ENCODE results near the gene SAMD15.
"Not testable (repeated sequence)": the region's sequence is repeated elsewhere in the genome, so short reads cannot be mapped to it uniquely, and the experiment has no call there.

SAMD15 gene

GRCh38 chr14:77376771-77377501 is at the start of gene SAMD15, which contains the start of gene TMED8:
TSS of gene SAMD15 (plus strand) at chr14:77377379. CDS start at chr14:77377419, 40 bp downstream.
TSS of gene TMED8 (minus strand) at chr14:77377094. CDS start at chr14:77377053, 41 bp downstream.
- peak; percentile 12 for TF ChIP-seq CTCF (IDR thresholded peaks at IDR 0.05; ENCODE audit: low read length, missing control alignments)
- H3K4me3 ChIP-seq (replicated peaks; ENCODE audit: low read depth, low read length): peak within 1 kb of the TSS; percentile 75
- DNase-seq (ENCODE audit: low read depth): peak; percentile 86

- DNase-seq (ENCODE audit: low read depth): no peak
- no peak for TF ChIP-seq CTCF (IDR thresholded peaks at IDR 0.05; ENCODE audit: low read length, missing control alignments)
- no peak overlapping the region for H3K4me3 ChIP-seq (replicated peaks; ENCODE audit: low read depth, low read length)
Measured at GRCh38 chr14:77329872-77330271, 47.3 kb upstream of the SAMD15 start.

GRCh38 chr14:77335576-77335975 is 41.6 kb upstream of the SAMD15 start:
- TF ChIP-seq CTCF (IDR thresholded peaks at IDR 0.05; ENCODE audit: low read length, missing control alignments): no peak
- no peak for DNase-seq (ENCODE audit: low read depth)
- H3K4me3 ChIP-seq (replicated peaks; ENCODE audit: low read depth, low read length): no peak overlapping the region

- not testable (repeated sequence) for H3K4me3 ChIP-seq (replicated peaks; ENCODE audit: low read depth, low read length); DNase-seq (ENCODE audit: low read depth)
Measured at GRCh38 chr14:77337255-77337654, 39.9 kb upstream of the SAMD15 start.

- no peak for DNase-seq (ENCODE audit: low read depth)
- no peak overlapping the region for H3K4me3 ChIP-seq (replicated peaks; ENCODE audit: low read depth, low read length)
- no peak for TF ChIP-seq CTCF (IDR thresholded peaks at IDR 0.05; ENCODE audit: low read length, missing control alignments)
Measured at GRCh38 chr14:77337880-77338279, 39.3 kb upstream of the SAMD15 start.

GRCh38 chr14:77338302-77338701 is 38.9 kb upstream of the SAMD15 start:
- H3K4me3 ChIP-seq (replicated peaks; ENCODE audit: low read depth, low read length): no peak overlapping the region
- no peak for TF ChIP-seq CTCF (IDR thresholded peaks at IDR 0.05; ENCODE audit: low read length, missing control alignments)
- DNase-seq (ENCODE audit: low read depth): no peak

GRCh38 chr14:77339407-77339806 is 37.8 kb upstream of the SAMD15 start:
- no peak overlapping the region for H3K4me3 ChIP-seq (replicated peaks; ENCODE audit: low read depth, low read length)
- DNase-seq (ENCODE audit: low read depth): peak; percentile 45
- no peak for TF ChIP-seq CTCF (IDR thresholded peaks at IDR 0.05; ENCODE audit: low read length, missing control alignments)

Measured in fibroblast of pulmonary artery (primary cell).